ENCODE data around the gene DCST1. TPM values are rescaled to one million over a fixed set of nuclear protein-coding genes. Genes with fewer than 3 reads are reported as not detected.

Gene DCST1
- total RNA-seq, 2 donors from 2014 or later: not detected

DNA sequence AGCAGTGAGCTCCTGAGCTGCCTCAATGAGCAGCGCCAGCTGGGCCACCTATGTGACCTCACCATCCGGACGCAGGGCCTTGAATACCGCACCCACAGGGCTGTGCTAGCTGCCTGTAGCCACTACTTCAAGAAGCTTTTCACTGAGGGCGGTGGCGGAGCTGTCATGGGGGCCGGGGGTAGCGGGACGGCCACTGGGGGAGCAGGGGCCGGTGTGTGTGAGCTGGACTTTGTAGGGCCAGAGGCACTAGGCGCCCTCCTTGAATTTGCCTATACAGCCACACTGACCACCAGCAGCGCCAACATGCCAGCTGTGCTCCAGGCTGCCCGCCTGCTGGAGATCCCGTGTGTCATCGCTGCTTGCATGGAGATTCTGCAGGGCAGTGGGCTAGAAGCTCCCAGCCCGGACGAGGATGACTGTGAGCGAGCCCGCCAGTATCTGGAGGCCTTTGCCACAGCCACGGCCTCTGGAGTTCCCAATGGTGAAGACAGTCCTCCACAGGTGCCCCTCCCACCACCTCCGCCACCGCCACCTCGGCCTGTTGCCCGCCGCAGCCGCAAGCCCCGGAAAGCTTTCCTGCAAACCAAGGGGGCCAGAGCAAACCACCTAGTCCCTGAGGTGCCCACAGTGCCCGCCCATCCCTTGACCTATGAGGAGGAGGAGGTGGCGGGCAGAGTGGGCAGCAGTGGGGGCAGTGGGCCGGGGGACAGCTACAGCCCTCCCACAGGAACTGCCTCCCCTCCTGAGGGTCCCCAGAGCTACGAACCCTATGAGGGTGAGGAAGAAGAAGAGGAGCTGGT lies 18.7 kb upstream of the DCST1 start:
- H3K27ac Mint-ChIP-seq: peak overlapping the region; percentile 88
- H3K36me3 Mint-ChIP-seq (ENCODE audit: low read depth): peaks cover 95% of the 10 kb centered on the region
- H3K4me3 Mint-ChIP-seq: peak overlapping the region; percentile 91
- H3K4me1 Mint-ChIP-seq: peaks cover 44% of the 10 kb centered on the region
- no peaks in the 10 kb centered on the region for H3K9me3 Mint-ChIP-seq
- no peaks in the 10 kb centered on the region for H3K27me3 Mint-ChIP-seq
- ATAC-seq (replicated peaks): no peak

DNA sequence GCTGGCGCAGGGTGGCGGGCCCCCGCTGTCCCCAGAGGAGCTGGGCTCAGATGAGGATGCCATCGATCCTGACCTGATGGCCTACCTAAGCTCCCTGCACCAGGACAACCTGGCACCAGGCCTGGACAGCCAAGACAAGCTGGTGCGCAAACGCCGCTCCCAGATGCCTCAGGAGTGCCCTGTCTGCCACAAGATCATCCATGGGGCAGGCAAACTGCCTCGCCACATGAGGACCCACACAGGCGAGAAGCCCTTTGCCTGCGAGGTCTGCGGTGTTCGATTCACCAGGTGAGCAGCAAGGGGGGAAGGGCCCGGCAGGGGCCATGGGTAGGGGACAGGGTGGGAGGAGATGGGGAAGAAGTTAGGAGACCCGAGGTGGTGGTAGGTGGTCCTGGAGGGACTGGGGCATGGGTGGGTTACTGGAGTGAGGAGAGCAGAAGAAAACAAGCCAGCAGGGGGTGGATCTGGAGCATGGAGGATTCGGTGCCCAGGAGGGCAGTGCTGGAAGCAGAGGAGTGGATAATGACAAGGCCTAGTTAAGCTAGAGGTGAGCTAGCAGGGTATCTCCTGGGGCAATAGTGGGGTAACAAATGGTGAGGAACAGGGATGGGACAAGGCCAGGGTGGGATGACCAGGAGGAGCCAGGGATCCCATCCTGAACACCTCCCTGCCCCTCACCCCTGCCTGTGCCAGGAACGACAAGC lies 17.9 kb upstream of the DCST1 start:
- Mint-ChIP-seq H3K27ac (peak overlapping the region; percentile 88), H3K36me3 (ENCODE audit: low read depth) (peaks cover 91% of the 10 kb centered on the region)

GRCh38 chr1:155016231-155016831 lies 17.3 kb upstream of the DCST1 start:
- no peaks in the 10 kb centered on the region for H3K9me3 Mint-ChIP-seq
- H3K36me3 Mint-ChIP-seq (ENCODE audit: low read depth): peaks cover 85% of the 10 kb centered on the region
- H3K4me3 Mint-ChIP-seq: peak overlapping the region; percentile 69
- no peak for ATAC-seq (replicated peaks)
- no peaks in the 10 kb centered on the region for H3K27me3 Mint-ChIP-seq
- peaks cover 49% of the 10 kb centered on the region for H3K4me1 Mint-ChIP-seq
- H3K27ac Mint-ChIP-seq: peak overlapping the region; percentile 88

More for the DNA sequence above, 17.9 kb upstream of the DCST1 start:
- peaks cover 49% of the 10 kb centered on the region for H3K4me1 Mint-ChIP-seq
- H3K27me3 Mint-ChIP-seq: no peaks in the 10 kb centered on the region
- peak overlapping the region; percentile 69 for H3K4me3 Mint-ChIP-seq
- ATAC-seq (replicated peaks): no peak
- H3K9me3 Mint-ChIP-seq: no peaks in the 10 kb centered on the region

DNA sequence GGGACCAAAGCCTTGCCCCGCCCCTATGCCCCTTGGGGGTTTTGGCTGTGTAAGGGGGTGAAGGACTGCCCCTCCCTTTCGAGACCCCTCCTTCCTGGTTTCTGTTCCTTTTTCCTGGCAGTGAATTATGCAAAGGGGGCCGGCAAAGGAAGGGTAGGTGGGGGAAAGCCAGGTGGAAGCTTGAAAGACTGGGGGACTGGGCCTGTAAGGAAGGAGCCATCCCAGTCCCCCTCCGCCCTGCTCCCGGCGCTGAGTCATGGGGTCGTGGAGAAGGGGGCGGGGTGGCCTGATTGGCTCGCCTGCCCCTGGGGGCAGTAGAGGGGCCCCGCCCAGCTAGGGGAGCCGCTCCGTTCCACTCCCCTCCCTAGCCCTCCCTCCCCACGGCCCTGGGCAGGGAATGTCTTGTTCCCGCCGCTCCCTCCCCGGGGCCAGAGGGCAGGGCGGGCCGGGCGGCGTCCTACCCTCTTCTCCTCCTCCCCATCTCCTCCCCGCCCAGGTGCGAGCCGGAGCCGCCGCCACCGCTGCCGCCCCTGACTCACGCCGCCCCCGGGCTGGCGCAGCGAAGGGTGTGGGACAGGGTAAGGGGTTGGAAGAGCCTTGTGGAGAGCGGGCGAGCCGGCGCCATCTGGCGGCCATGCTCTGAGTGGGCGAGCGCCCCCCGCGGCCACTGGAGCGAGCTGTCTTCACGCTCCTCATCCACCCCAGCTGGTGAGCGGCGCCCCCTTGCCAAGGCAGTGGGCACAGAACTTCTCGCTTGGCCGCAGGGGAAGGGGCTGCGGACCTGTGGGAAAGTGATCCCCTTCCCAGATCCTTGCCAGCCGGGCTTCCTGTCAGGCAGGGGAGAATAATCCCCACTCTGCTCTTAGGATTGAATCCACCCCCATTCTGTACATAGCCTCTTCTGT lies 16.3 kb upstream of the DCST1 start:
- H3K9me3 Mint-ChIP-seq: no peaks in the 10 kb centered on the region
- peak; percentile 89 for ATAC-seq (replicated peaks)
- H3K36me3 Mint-ChIP-seq (ENCODE audit: low read depth): peaks cover 75% of the 10 kb centered on the region
- peak overlapping the region; percentile 69 for H3K4me3 Mint-ChIP-seq
- H3K4me1 Mint-ChIP-seq: peaks cover 44% of the 10 kb centered on the region
- H3K27ac Mint-ChIP-seq: peak overlapping the region; percentile 88
- no peaks in the 10 kb centered on the region for H3K27me3 Mint-ChIP-seq

GRCh38 chr1:155017946-155018316 lies 15.7 kb upstream of the DCST1 start:
- Mint-ChIP-seq H3K4me1 (peaks cover 38% of the 10 kb centered on the region), H3K27ac (peak overlapping the region; percentile 54), H3K36me3 (ENCODE audit: low read depth) (peaks cover 69% of the 10 kb centered on the region), H3K27me3 (no peaks in the 10 kb centered on the region), H3K4me3 (peak overlapping the region; percentile 57), H3K9me3 (no peaks in the 10 kb centered on the region)
- no peak for ATAC-seq (replicated peaks)

- Mint-ChIP-seq H3K27me3 (no peaks in the 10 kb centered on the region), H3K4me1 (peaks cover 32% of the 10 kb centered on the region), H3K9me3 (no peaks in the 10 kb centered on the region), H3K27ac (peak overlapping the region; percentile 81), H3K4me3 (peak overlapping the region; percentile 57), H3K36me3 (ENCODE audit: low read depth) (peaks cover 60% of the 10 kb centered on the region)
- no peak for ATAC-seq (replicated peaks)
Observed at GRCh38 chr1:155018617-155019348, 14.8 kb upstream of the DCST1 start.

GRCh38 chr1:155019377-155020245 lies 14.0 kb upstream of the DCST1 start:
- Mint-ChIP-seq H3K9me3 (no peaks in the 10 kb centered on the region), H3K36me3 (ENCODE audit: low read depth) (peaks cover 52% of the 10 kb centered on the region), H3K4me3 (peak overlapping the region; percentile 57), H3K4me1 (peaks cover 28% of the 10 kb centered on the region), H3K27ac (peak overlapping the region; percentile 81), H3K27me3 (no peaks in the 10 kb centered on the region)
- ATAC-seq (replicated peaks): no peak

GRCh38 chr1:155022136-155022926 lies 11.3 kb upstream of the DCST1 start:
- H3K4me3 Mint-ChIP-seq: no peak overlapping the region
- ATAC-seq (replicated peaks): no peak
- peaks cover 14% of the 10 kb centered on the region for H3K4me1 Mint-ChIP-seq
- H3K36me3 Mint-ChIP-seq (ENCODE audit: low read depth): peaks cover 28% of the 10 kb centered on the region
- no peaks in the 10 kb centered on the region for H3K27me3 Mint-ChIP-seq
- H3K27ac Mint-ChIP-seq: no peak overlapping the region
- no peaks in the 10 kb centered on the region for H3K9me3 Mint-ChIP-seq

GRCh38 chr1:155022927-155023236 lies 10.7 kb upstream of the DCST1 start:
- H3K36me3 Mint-ChIP-seq (ENCODE audit: low read depth): peaks cover 23% of the 10 kb centered on the region
- no peak overlapping the region for H3K27ac Mint-ChIP-seq
- no peak for ATAC-seq (replicated peaks)
- peaks cover 14% of the 10 kb centered on the region for H3K4me1 Mint-ChIP-seq
- no peaks in the 10 kb centered on the region for H3K27me3 Mint-ChIP-seq
- H3K9me3 Mint-ChIP-seq: no peaks in the 10 kb centered on the region
- H3K4me3 Mint-ChIP-seq: no peak overlapping the region

GRCh38 chr1:155023627-155024026 lies 10.0 kb upstream of the DCST1 start:
- Mint-ChIP-seq H3K27me3 (no peaks in the 10 kb centered on the region), H3K27ac (no peak overlapping the region), H3K36me3 (ENCODE audit: low read depth) (peaks cover 17% of the 10 kb centered on the region), H3K4me3 (no peak overlapping the region), H3K9me3 (no peaks in the 10 kb centered on the region), H3K4me1 (peaks cover 14% of the 10 kb centered on the region)
- no peak for ATAC-seq (replicated peaks)

GRCh38 chr1:155024315-155024714 lies 9.3 kb upstream of the DCST1 start:
- no peaks in the 10 kb centered on the region for H3K27me3 Mint-ChIP-seq
- peaks cover 10% of the 10 kb centered on the region for H3K36me3 Mint-ChIP-seq (ENCODE audit: low read depth)
- H3K27ac Mint-ChIP-seq: no peak overlapping the region
- ATAC-seq (replicated peaks): no peak
- no peaks in the 10 kb centered on the region for H3K9me3 Mint-ChIP-seq
- H3K4me3 Mint-ChIP-seq: no peak overlapping the region
- peaks cover 11% of the 10 kb centered on the region for H3K4me1 Mint-ChIP-seq

GRCh38 chr1:155026154-155026553 lies 7.5 kb upstream of the DCST1 start:
- no peak for ATAC-seq (replicated peaks)
- no peaks in the 10 kb centered on the region for H3K27me3 Mint-ChIP-seq
- H3K36me3 Mint-ChIP-seq (ENCODE audit: low read depth): no peaks in the 10 kb centered on the region
- no peaks in the 10 kb centered on the region for H3K4me1 Mint-ChIP-seq
- H3K9me3 Mint-ChIP-seq: no peaks in the 10 kb centered on the region
- no peak overlapping the region for H3K27ac Mint-ChIP-seq
- H3K4me3 Mint-ChIP-seq: no peak overlapping the region

All from activated T-helper 17 cell treated with anti-CD3 and anti-CD28 coated beads, Interleukin-2, amount 50 U/mL, for 72 hours (primary cell).